ENCODE data around the gene SERPINE2.

- no peak for TF ChIP-seq CTCF (IDR thresholded peaks at IDR 0.05)
- no peak for TF ChIP-seq POLR2A (IDR thresholded peaks at IDR 0.05)
These were observed 47.3 kb upstream of the SERPINE2 start for GRCh38 chr2:224086226-224086914.

Data from heart left ventricle (tissue), 13 donors.